ENCODE measurements around the gene GORAB. TPM values are rescaled to one million over a fixed set of nuclear protein-coding genes. Genes with fewer than 3 reads are reported as not detected.

Gene GORAB
- total RNA-seq, 1 donor from 2014 or later: 19.4 TPM

- H3K4me3 Mint-ChIP-seq: no peak overlapping the region
- H3K9me3 Mint-ChIP-seq: no peaks in the 10 kb centered on the region
- TF ChIP-seq CTCF (conservative IDR thresholded peaks at IDR 0.05): no peak
- H3K36me3 Mint-ChIP-seq: peaks cover 59% of the 10 kb centered on the region
- peaks cover 8% of the 10 kb centered on the region for H3K4me1 Mint-ChIP-seq (ENCODE audit: unreplicated experiment)
- no peak overlapping the region for H3K27ac Mint-ChIP-seq
- H3K27me3 Mint-ChIP-seq: no peaks in the 10 kb centered on the region
- DNase-seq (ENCODE audit: extremely low spot score, unreplicated experiment): no peak
These were observed 6.7 kb downstream of the GORAB start for GRCh38 chr1:170538687-170539086.

DNA sequence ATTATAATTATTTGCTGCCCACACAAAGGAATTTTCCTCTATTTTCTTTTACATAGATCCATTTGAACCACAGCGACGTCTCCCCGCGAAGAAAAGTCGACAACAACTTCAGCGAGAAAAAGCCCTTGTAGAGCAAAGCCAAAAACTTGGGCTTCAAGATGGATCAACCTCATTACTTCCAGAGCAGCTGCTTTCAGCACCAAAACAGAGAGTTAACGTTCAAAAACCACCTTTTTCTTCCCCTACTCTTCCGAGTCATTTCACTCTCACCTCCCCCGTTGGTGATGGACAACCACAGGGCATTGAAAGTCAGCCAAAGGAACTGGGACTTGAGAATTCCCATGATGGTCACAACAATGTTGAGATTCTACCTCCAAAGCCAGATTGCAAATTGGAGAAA is 7.2 kb downstream of the GORAB start:
- TF ChIP-seq CTCF (conservative IDR thresholded peaks at IDR 0.05): no peak
- no peaks in the 10 kb centered on the region for H3K9me3 Mint-ChIP-seq
- peaks cover 8% of the 10 kb centered on the region for H3K4me1 Mint-ChIP-seq (ENCODE audit: unreplicated experiment)
- H3K27ac Mint-ChIP-seq: no peak overlapping the region
- H3K27me3 Mint-ChIP-seq: no peaks in the 10 kb centered on the region
- no peak for DNase-seq (ENCODE audit: extremely low spot score, unreplicated experiment)
- H3K36me3 Mint-ChIP-seq: peaks cover 62% of the 10 kb centered on the region
- H3K4me3 Mint-ChIP-seq: no peak overlapping the region

DNA sequence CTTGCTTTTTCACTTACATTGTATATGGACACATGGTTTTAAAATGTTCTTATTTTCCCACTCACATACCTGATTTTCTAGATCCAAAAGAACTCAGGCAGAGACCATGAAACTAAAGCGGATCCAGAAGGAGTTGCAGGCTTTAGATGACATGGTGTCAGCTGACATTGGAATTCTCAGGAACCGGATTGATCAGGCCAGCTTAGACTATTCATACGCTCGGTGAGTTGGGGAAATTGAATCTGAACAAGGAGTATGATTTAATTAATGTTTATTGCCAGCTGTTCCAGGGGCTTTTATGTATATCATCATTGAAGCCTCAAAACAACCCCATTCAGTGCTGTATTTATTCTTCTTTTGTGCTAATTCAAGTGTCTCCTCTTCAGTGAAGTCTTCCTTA is 12.7 kb downstream of the GORAB start:
- no peak for DNase-seq (ENCODE audit: extremely low spot score, unreplicated experiment)
- Mint-ChIP-seq H3K4me1 (ENCODE audit: unreplicated experiment) (peaks cover 5% of the 10 kb centered on the region), H3K4me3 (no peak overlapping the region), H3K36me3 (peaks cover 70% of the 10 kb centered on the region), H3K27ac (no peak overlapping the region), H3K27me3 (no peaks in the 10 kb centered on the region), H3K9me3 (no peaks in the 10 kb centered on the region)
- no peak for TF ChIP-seq CTCF (conservative IDR thresholded peaks at IDR 0.05)

DNA sequence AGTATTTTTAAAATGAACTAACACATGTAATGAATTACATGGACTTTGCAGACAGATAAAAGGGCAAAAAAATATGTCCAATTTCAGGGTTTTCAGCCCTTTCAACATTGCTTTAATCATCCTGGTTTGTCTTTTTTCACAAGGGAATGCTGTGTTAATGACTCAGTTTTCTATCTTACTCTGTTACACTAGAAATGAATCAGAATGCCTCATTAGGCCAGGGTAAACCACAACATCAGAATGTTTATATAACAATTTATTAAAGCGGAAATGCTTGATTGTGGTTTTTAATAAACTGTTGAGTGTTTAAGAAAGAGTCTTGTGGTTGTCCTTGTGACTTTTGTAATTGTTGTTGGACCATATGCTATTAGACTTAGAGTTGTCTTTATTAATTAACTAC is 13.5 kb downstream of the GORAB start:
- DNase-seq (ENCODE audit: extremely low spot score, unreplicated experiment): no peak
- H3K36me3 Mint-ChIP-seq: peaks cover 68% of the 10 kb centered on the region
- no peaks in the 10 kb centered on the region for H3K27me3 Mint-ChIP-seq
- H3K4me1 Mint-ChIP-seq (ENCODE audit: unreplicated experiment): peaks cover 5% of the 10 kb centered on the region
- no peaks in the 10 kb centered on the region for H3K9me3 Mint-ChIP-seq
- H3K27ac Mint-ChIP-seq: no peak overlapping the region
- no peak overlapping the region for H3K4me3 Mint-ChIP-seq
- no peak for TF ChIP-seq CTCF (conservative IDR thresholded peaks at IDR 0.05)

DNA sequence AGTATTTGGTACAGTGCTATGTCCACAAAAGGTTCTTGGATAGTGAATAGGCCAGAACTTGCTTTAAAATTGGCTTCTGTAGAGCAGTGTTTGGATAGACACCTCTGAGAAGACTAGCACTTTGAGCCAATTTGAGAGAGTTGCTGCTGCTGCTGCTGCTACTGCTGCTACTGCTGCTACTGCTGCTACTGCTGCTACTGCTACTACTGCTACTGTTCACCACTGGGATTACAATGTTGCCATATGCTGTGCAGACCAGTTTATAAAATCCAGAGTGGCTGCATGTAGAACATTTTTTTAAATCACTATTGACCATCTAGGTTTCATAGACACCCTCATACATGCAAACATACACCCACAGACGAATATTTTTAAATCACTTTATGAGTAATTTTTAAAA is 15.3 kb downstream of the GORAB start:
- no peaks in the 10 kb centered on the region for H3K27me3 Mint-ChIP-seq
- DNase-seq (ENCODE audit: extremely low spot score, unreplicated experiment): no peak
- H3K4me3 Mint-ChIP-seq: no peak overlapping the region
- no peaks in the 10 kb centered on the region for H3K9me3 Mint-ChIP-seq
- H3K27ac Mint-ChIP-seq: no peak overlapping the region
- no peak for TF ChIP-seq CTCF (conservative IDR thresholded peaks at IDR 0.05)
- H3K36me3 Mint-ChIP-seq: peaks cover 72% of the 10 kb centered on the region
- H3K4me1 Mint-ChIP-seq (ENCODE audit: unreplicated experiment): peaks cover 5% of the 10 kb centered on the region

- Mint-ChIP-seq H3K9me3 (no peaks in the 10 kb centered on the region), H3K4me3 (no peak overlapping the region), H3K27me3 (no peaks in the 10 kb centered on the region), H3K36me3 (peaks cover 67% of the 10 kb centered on the region), H3K4me1 (ENCODE audit: unreplicated experiment) (no peaks in the 10 kb centered on the region), H3K27ac (no peak overlapping the region)
- no peak for DNase-seq (ENCODE audit: extremely low spot score, unreplicated experiment)
- TF ChIP-seq CTCF (conservative IDR thresholded peaks at IDR 0.05): no peak
These were observed 16.5 kb downstream of the GORAB start for GRCh38 chr1:170548497-170548896.

Measured in type B pancreatic cell (in vitro differentiated cells).